Measurements from ENCODE around the gene PLA2G3. TPM values are rescaled to one million over a fixed set of nuclear protein-coding genes. Genes with fewer than 3 reads are reported as not detected.
"Not testable (repeated sequence)": the region's sequence is repeated elsewhere in the genome, so short reads cannot be mapped to it uniquely, and the experiment has no call there.

The PLA2G3 gene
- polyA plus RNA-seq, 10 donors: not detected

- peak in 1 of 3 donors; percentile 44 for DNase-seq
Observed at GRCh38 chr22:31102441-31103081, 37.7 kb downstream of the PLA2G3 start.

- DNase-seq: peak in 1 of 3 donors; percentile 1
Observed at GRCh38 chr22:31100762-31101525, 39.4 kb downstream of the PLA2G3 start.

GRCh38 chr22:31099841-31100761, 40.2 kb downstream of the PLA2G3 start:
- DNase-seq: peak in 1 of 3 donors; percentile 2

GRCh38 chr22:31099386-31099785, 40.9 kb downstream of the PLA2G3 start:
- no peak for DNase-seq

- peak in 1 of 3 donors; percentile 13 for DNase-seq
Observed at GRCh38 chr22:31098632-31099110, 41.6 kb downstream of the PLA2G3 start.

GRCh38 chr22:31097941-31098631, 42.2 kb downstream of the PLA2G3 start:
- DNase-seq: peak in 1 of 3 donors; percentile 2

- not testable (repeated sequence) for DNase-seq
Observed at GRCh38 chr22:31097539-31097938, 42.8 kb downstream of the PLA2G3 start.

GRCh38 chr22:31096657-31097279, 43.5 kb downstream of the PLA2G3 start:
- DNase-seq: no peak

- DNase-seq: no peak
Observed at GRCh38 chr22:31095637-31096249, 44.6 kb downstream of the PLA2G3 start.

GRCh38 chr22:31094741-31095140, 45.6 kb downstream of the PLA2G3 start:
- no peak for DNase-seq

- DNase-seq: peak in 2 of 3 donors; percentile 57 to 66
Observed at GRCh38 chr22:31094021-31094551, 46.2 kb downstream of the PLA2G3 start.

GRCh38 chr22:31093086-31093850, 47.0 kb downstream of the PLA2G3 start:
- DNase-seq: peak in 2 of 3 donors; percentile 59 to 74

GRCh38 chr22:31092161-31092560, 48.1 kb downstream of the PLA2G3 start:
- no peak for DNase-seq

GRCh38 chr22:31091106-31091975, 49.0 kb downstream of the PLA2G3 start:
- peak in 1 of 3 donors; percentile 14 for DNase-seq

- DNase-seq: no peak
Observed at GRCh38 chr22:31090217-31091085, 49.9 kb downstream of the PLA2G3 start.

- peak in 1 of 3 donors; percentile 47 for DNase-seq
Observed at GRCh38 chr22:31089160-31090100, 50.9 kb downstream of the PLA2G3 start.
